DOHH2 (cell line): ENCODE results near the gene GAPDHS.

Experiments used
- EZH2phosphoT487 ChIP-seq: fragments of 200-600 bp; sonication (generic); IDR thresholded peaks from 2 replicates; pipeline ENCODE4 v1.6.1; 2017; ENCODE audit warnings: borderline replicate concordance, mild to moderate bottlenecking, antibody characterized with exemption, low read length, moderate library complexity, mixed read lengths
- TF ChIP-seq, protein P1 (sequence below): fragments of 200-600 bp; sonication (generic); IDR thresholded peaks from one replicate; pipeline ENCODE4 v1.5.1; 2014; ENCODE audit warnings: antibody characterized with exemption, mild to moderate bottlenecking, low read depth, low read length; ENCODE audit not compliant: poor library complexity, severe bottlenecking

DNA sequence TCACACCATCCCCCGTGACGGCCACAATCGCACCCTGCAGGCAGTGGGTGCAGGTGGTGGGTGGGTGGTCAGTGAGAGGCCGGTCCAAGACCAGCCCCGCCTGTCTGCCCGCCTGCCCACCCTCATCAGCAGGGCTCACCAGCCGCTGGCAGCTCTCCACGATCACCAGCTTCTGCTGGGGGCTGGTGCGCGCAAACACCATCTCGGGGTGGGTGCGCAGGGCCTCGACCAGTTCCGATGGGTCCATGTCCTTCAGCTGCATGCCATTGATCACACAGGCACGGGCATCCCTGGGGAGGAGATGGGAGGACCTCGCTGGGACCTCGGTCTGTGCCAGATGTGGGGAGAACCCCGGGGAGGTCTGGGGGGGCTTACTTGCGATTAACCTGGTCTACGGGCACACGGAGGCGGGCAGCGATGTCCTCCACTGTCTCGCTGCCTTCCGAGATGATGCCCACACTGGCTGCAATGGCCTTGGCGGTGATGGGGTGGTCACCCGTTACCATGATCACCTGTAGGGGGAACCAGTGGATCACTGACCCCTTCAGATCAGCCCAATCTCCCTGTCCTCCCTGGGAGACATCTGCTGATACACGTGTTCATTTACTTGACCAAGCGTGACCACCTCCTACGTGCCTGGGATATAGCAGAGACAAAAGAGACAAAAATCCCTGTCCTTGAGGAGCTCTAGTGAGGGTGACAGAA lies 22.2 kb downstream of the GAPDHS start:
- TF ChIP-seq, protein P1, sequence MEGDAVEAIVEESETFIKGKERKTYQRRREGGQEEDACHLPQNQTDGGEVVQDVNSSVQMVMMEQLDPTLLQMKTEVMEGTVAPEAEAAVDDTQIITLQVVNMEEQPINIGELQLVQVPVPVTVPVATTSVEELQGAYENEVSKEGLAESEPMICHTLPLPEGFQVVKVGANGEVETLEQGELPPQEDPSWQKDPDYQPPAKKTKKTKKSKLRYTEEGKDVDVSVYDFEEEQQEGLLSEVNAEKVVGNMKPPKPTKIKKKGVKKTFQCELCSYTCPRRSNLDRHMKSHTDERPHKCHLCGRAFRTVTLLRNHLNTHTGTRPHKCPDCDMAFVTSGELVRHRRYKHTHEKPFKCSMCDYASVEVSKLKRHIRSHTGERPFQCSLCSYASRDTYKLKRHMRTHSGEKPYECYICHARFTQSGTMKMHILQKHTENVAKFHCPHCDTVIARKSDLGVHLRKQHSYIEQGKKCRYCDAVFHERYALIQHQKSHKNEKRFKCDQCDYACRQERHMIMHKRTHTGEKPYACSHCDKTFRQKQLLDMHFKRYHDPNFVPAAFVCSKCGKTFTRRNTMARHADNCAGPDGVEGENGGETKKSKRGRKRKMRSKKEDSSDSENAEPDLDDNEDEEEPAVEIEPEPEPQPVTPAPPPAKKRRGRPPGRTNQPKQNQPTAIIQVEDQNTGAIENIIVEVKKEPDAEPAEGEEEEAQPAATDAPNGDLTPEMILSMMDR: peak; percentile 41
- TF ChIP-seq EZH2phosphoT487: no peak
